GM06990 (cell line): ENCODE results near the gene IL12B.

Experiments
- DNase-seq: peaks from one replicate; pipeline ENCODE4 v3.0.0-alpha.2; 2011; ENCODE audit not compliant: insufficient read length; ENCODE audit errors: extremely low read depth
- H3K27me3 ChIP-seq: replicated peaks from 2 replicates; pipeline ENCODE4 v1.6.0; 2011; ENCODE audit warnings: low read length; ENCODE audit not compliant: control insufficient read depth, insufficient read depth
- H3K36me3 ChIP-seq: 2 replicates; pipeline ENCODE4 v1.5.1; 2011; ENCODE audit warnings: low read length; ENCODE audit not compliant: control insufficient read depth, insufficient read depth
- H3K4me3 ChIP-seq: replicated peaks from 2 replicates; pipeline ENCODE4 v1.5.1; 2011; ENCODE audit warnings: low read depth, mild to moderate bottlenecking, control low read depth, low read length
- CTCF ChIP-seq: IDR thresholded peaks from 2 replicates; pipeline ENCODE4 v1.5.1; 2011; ENCODE audit warnings: low read length, control low read depth, mild to moderate bottlenecking, inconsistent platforms; ENCODE audit not compliant: insufficient read depth, poor library complexity, severe bottlenecking

IL12B gene

GRCh38 chr5:159317849-159318248 lies 12.4 kb downstream of the IL12B start:
- no peak for TF ChIP-seq CTCF
- DNase-seq: no peak
- Histone ChIP-seq H3K4me3 (no peak overlapping the region), H3K27me3 (no peaks in the 10 kb centered on the region; the same call in 1 of the 2 replicates), H3K36me3 (no peaks in the 10 kb centered on the region)

DNA sequence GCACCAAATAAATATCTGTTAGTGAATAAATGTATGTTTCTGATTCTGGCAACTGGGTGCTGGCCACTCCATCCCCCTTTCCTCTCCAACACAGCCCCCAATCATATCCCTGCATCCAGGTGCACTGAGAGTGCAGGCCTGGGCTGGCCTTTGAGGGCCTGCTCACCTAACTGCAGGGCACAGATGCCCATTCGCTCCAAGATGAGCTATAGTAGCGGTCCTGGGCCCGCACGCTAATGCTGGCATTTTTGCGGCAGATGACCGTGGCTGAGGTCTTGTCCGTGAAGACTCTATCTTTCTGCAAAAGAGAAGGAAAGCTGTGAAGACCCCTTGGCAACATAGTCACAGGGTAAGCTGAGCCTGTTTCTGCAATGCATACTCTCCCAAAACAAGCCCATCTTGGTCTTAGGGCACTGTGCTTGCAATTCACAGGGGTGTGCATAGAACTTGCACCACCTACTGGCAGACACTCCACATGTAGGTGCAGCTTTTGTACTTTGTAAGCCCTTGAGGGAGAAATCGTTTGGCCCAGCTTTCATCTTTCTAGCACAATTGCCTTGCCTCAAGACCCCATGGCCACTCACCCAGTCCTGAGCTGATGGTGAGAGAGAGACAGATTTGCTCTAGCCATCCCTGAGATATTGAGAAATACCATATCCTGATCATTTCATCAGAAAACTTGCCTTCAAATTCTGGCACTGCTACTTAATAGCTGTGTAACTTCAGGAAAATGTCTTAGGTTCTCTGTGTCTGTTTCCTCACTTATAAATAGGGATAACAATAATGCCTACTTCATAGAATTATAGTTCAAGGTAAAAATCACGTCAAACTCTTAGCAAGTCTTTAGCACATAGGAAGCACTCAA lies 13.5 kb downstream of the IL12B start:
- H3K27me3 ChIP-seq: no peaks in the 10 kb centered on the region; the same call in 1 of the 2 replicates
- no peak for DNase-seq
- H3K4me3 ChIP-seq: no peak overlapping the region
- peak; percentile 84 for TF ChIP-seq CTCF
- H3K36me3 ChIP-seq: no peaks in the 10 kb centered on the region

GRCh38 chr5:159313197-159313596 lies 17.1 kb downstream of the IL12B start:
- H3K36me3 ChIP-seq: no peaks in the 10 kb centered on the region
- TF ChIP-seq CTCF: no peak
- no peak for DNase-seq
- H3K4me3 ChIP-seq: no peak overlapping the region
- H3K27me3 ChIP-seq: no peaks in the 10 kb centered on the region; the same call in 1 of the 2 replicates

DNA sequence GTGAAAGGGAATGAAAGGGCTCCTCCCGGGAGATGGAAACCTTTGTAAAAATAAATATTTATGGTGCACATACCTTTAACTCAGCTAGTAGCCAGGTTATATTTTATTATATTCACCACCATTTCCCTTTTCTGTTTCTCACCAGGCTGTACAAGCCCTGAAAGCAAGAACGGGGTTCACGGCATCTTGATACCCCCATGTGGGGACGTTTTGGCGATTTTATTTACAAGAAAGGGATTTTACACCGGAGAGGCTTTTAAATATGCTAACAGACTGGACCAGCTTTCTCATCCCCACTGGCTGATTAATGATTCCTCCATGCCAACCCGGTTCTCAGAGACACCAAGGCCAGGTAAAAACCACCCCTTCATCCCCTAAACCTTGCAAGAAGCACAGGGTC lies 19.2 kb downstream of the IL12B start:
- DNase-seq: no peak
- Histone ChIP-seq H3K36me3 (no peaks in the 10 kb centered on the region), H3K27me3 (no peaks in the 10 kb centered on the region; the same call in 1 of the 2 replicates), H3K4me3 (no peak overlapping the region)
- TF ChIP-seq CTCF: no peak

DNA sequence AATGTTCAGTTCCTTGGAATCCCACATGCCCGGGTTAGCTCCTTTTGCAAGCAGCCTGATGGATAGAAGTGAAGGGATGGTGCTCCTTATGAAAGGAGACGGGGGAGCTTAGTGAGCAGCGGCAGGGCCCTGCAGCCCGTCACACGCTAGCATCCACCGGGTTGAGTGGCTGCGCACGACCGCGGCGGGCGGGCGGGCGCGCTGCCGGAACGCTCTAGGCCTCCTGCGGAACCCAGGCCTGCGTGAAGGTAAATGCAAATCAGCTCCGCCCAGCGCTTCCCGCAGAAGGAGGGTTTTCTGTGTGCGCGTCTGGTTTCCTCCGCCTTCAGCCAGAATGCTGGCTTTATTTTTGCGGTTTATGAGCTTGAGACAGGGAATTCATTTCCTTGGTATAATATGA lies 19.8 kb downstream of the IL12B start:
- no peak for TF ChIP-seq CTCF
- DNase-seq: peak; percentile 46
- no peak overlapping the region for H3K4me3 ChIP-seq
- H3K36me3 ChIP-seq: no peaks in the 10 kb centered on the region
- no peaks in the 10 kb centered on the region; the same call in 1 of the 2 replicates for H3K27me3 ChIP-seq
